Stimulated activated naive CD8-positive, alpha-beta T cell treated with anti-CD3 and anti-CD28 coated beads, Interleukin-15, amount 100 ng/mL, for 72 hours (primary cell): ENCODE data around the gene EIF2B5.
"Not testable (repeated sequence)": the region's sequence is repeated elsewhere in the genome, so short reads cannot be mapped to it uniquely, and the experiment has no call there.

ENCODE experiments used
- ATAC-seq: fragments of 150-1000 bp; cut with Tn5 transposase; 2 replicates; pipeline ENCODE4 v1.10.0; 2021; ENCODE audit warnings: mild to moderate bottlenecking, moderate library complexity
- DNase-seq, 2 donors: peaks; one replicate each; pipeline ENCODE4 v3.0.0; 2021 to 2022
- H3K27ac Mint-ChIP-seq, 2 donors: one replicate each; pipeline ENCODE4 v1.8.0; 2022; ENCODE audit warnings: mild to moderate bottlenecking in 2 of 2, mixed read lengths in 2 of 2, moderate library complexity in 2 of 2
- H3K27me3 Mint-ChIP-seq: one replicate; pipeline ENCODE4 v1.8.0; 2022; ENCODE audit warnings: mixed read lengths
- H3K4me1 Mint-ChIP-seq: one replicate; pipeline ENCODE4 v1.8.0; 2022; ENCODE audit warnings: mild to moderate bottlenecking, mixed read lengths
- H3K4me3 Mint-ChIP-seq, 2 donors: one replicate each; pipeline ENCODE4 v1.8.0; 2022; ENCODE audit warnings: mild to moderate bottlenecking in 2 of 2, mixed read lengths in 2 of 2, moderate library complexity in 1 of 2
- H3K9me3 Mint-ChIP-seq, 2 donors: one replicate each; pipeline ENCODE4 v1.8.0; 2022; ENCODE audit warnings: mixed read lengths in 2 of 2

EIF2B5 gene

GRCh38 chr3:184134746-184135148 is 411 bp upstream of the EIF2B5 start:
- Mint-ChIP-seq H3K27me3 (no peaks in the 10 kb centered on the region), H3K9me3 (no peaks in the 10 kb centered on the region), H3K4me3 (peak overlapping the region; percentile 86 to 98), H3K4me1 (peaks cover 33% of the 10 kb centered on the region), H3K27ac (peak overlapping the region; percentile 97 to 98)
- DNase-seq (no peak), ATAC-seq (peak; percentile 58)

- H3K4me1 Mint-ChIP-seq, result peaks cover 33% of the 10 kb centered on the region
- H3K4me3 Mint-ChIP-seq, result peak overlapping the region; percentile 86 to 98
- H3K27ac Mint-ChIP-seq, result peak overlapping the region; percentile 97 to 98
- H3K27me3 Mint-ChIP-seq, result no peaks in the 10 kb centered on the region
- ATAC-seq (no peak), DNase-seq (no peak)
- no peaks in the 10 kb centered on the region for H3K9me3 Mint-ChIP-seq
Observed at GRCh38 chr3:184135911-184136260, 728 bp downstream of the EIF2B5 start.

GRCh38 chr3:184140436-184140835 is 5.3 kb downstream of the EIF2B5 start:
- ATAC-seq (no peak), DNase-seq (no peak)
- H3K27me3 Mint-ChIP-seq, result no peaks in the 10 kb centered on the region
- H3K27ac Mint-ChIP-seq, result peak overlapping the region in 1 of 2 donors; percentile 61
- no peak overlapping the region for H3K4me3 Mint-ChIP-seq
- H3K4me1 Mint-ChIP-seq, result peaks cover 27% of the 10 kb centered on the region
- no peaks in the 10 kb centered on the region for H3K9me3 Mint-ChIP-seq

- Mint-ChIP-seq H3K4me1 (peaks cover 14% of the 10 kb centered on the region), H3K27me3 (no peaks in the 10 kb centered on the region), H3K27ac (peak overlapping the region in 1 of 2 donors; percentile 13), H3K4me3 (no peak overlapping the region), H3K9me3 (no peaks in the 10 kb centered on the region)
- DNase-seq (no peak), ATAC-seq (no peak)
Observed at GRCh38 chr3:184142199-184142598, 7.0 kb downstream of the EIF2B5 start.

- no peak overlapping the region for H3K4me3 Mint-ChIP-seq
- H3K4me1 Mint-ChIP-seq, result peaks cover 4% of the 10 kb centered on the region
- DNase-seq (no peak), ATAC-seq (peak; percentile 41)
- no peaks in the 10 kb centered on the region for H3K9me3 Mint-ChIP-seq
- H3K27ac Mint-ChIP-seq, result no peak overlapping the region
- H3K27me3 Mint-ChIP-seq, result no peaks in the 10 kb centered on the region
Observed at GRCh38 chr3:184143327-184143726, 8.2 kb downstream of the EIF2B5 start.

- Mint-ChIP-seq H3K27me3 (no peaks in the 10 kb centered on the region), H3K4me1 (peaks cover 4% of the 10 kb centered on the region), H3K27ac (no peak overlapping the region), H3K4me3 (no peak overlapping the region), H3K9me3 (no peaks in the 10 kb centered on the region)
- no peak for ATAC-seq
- no peak for DNase-seq
Observed at GRCh38 chr3:184144505-184144904, 9.3 kb downstream of the EIF2B5 start.

GRCh38 chr3:184145111-184145524 is 10.0 kb downstream of the EIF2B5 start:
- H3K27ac Mint-ChIP-seq, result no peak overlapping the region
- ATAC-seq (peak; percentile 83), DNase-seq (peak; percentile 11 to 32)
- no peaks in the 10 kb centered on the region for H3K27me3 Mint-ChIP-seq
- H3K4me3 Mint-ChIP-seq, result no peak overlapping the region
- no peaks in the 10 kb centered on the region for H3K9me3 Mint-ChIP-seq
- H3K4me1 Mint-ChIP-seq, result peaks cover 4% of the 10 kb centered on the region

- ATAC-seq, result no peak
- H3K9me3 Mint-ChIP-seq, result no peaks in the 10 kb centered on the region
- H3K4me1 Mint-ChIP-seq, result peaks cover 4% of the 10 kb centered on the region
- H3K4me3 Mint-ChIP-seq, result no peak overlapping the region
- no peaks in the 10 kb centered on the region for H3K27me3 Mint-ChIP-seq
- DNase-seq, result no peak
- H3K27ac Mint-ChIP-seq, result no peak overlapping the region
Observed at GRCh38 chr3:184145751-184146270, 10.7 kb downstream of the EIF2B5 start.

GRCh38 chr3:184148076-184148475 is 12.9 kb downstream of the EIF2B5 start:
- ATAC-seq (no peak), DNase-seq (no peak)
- Mint-ChIP-seq H3K4me1 (no peaks in the 10 kb centered on the region), H3K27ac (no peak overlapping the region), H3K9me3 (no peaks in the 10 kb centered on the region), H3K27me3 (no peaks in the 10 kb centered on the region), H3K4me3 (no peak overlapping the region)

- no peak overlapping the region for H3K4me3 Mint-ChIP-seq
- DNase-seq (no peak), ATAC-seq (no peak)
- H3K4me1 Mint-ChIP-seq, result no peaks in the 10 kb centered on the region
- H3K27ac Mint-ChIP-seq, result no peak overlapping the region
- no peaks in the 10 kb centered on the region for H3K27me3 Mint-ChIP-seq
- no peaks in the 10 kb centered on the region for H3K9me3 Mint-ChIP-seq
Observed at GRCh38 chr3:184149123-184149522, 14.0 kb downstream of the EIF2B5 start.

GRCh38 chr3:184149770-184150169 is 14.6 kb downstream of the EIF2B5 start:
- not testable (repeated sequence) for H3K27me3 Mint-ChIP-seq, H3K4me1 Mint-ChIP-seq, ATAC-seq, DNase-seq, H3K4me3 Mint-ChIP-seq, H3K9me3 Mint-ChIP-seq, H3K27ac Mint-ChIP-seq

- peak within 1 kb of the TSS; percentile 95 to 96 for H3K27ac Mint-ChIP-seq
- no peaks in the 10 kb centered on the region for H3K9me3 Mint-ChIP-seq
- ATAC-seq (peak; percentile 80), DNase-seq (peak; percentile 49 to 53)
- peaks cover 22% of the 10 kb centered on the region for H3K4me1 Mint-ChIP-seq
- no peaks in the 10 kb centered on the region for H3K27me3 Mint-ChIP-seq
- peak within 1 kb of the TSS; percentile 90 to 99 for H3K4me3 Mint-ChIP-seq
Observed at GRCh38 chr3:184154885-184155643, 19.9 kb downstream of the EIF2B5 start, which contains the start of gene DVL3. Gene DVL3 (plus strand): TSS chr3:184155377. CDS start chr3:184155636, 259 bp downstream.

GRCh38 chr3:184155644-184156521 is 20.7 kb downstream of the EIF2B5 start:
- peaks cover 30% of the 10 kb centered on the region for H3K4me1 Mint-ChIP-seq
- peak overlapping the region; percentile 90 to 99 for H3K4me3 Mint-ChIP-seq
- no peaks in the 10 kb centered on the region for H3K9me3 Mint-ChIP-seq
- peak overlapping the region; percentile 95 to 96 for H3K27ac Mint-ChIP-seq
- H3K27me3 Mint-ChIP-seq, result no peaks in the 10 kb centered on the region
- ATAC-seq (peak; percentile 71), DNase-seq (peak; percentile 54 to 55)

GRCh38 chr3:184156522-184156955 is 21.4 kb downstream of the EIF2B5 start:
- no peaks in the 10 kb centered on the region for H3K27me3 Mint-ChIP-seq
- H3K9me3 Mint-ChIP-seq, result no peaks in the 10 kb centered on the region
- H3K4me1 Mint-ChIP-seq, result peaks cover 35% of the 10 kb centered on the region
- peak overlapping the region; percentile 90 to 99 for H3K4me3 Mint-ChIP-seq
- DNase-seq (no peak), ATAC-seq (no peak)
- H3K27ac Mint-ChIP-seq, result peak overlapping the region; percentile 77 to 96

- Mint-ChIP-seq H3K9me3 (no peaks in the 10 kb centered on the region), H3K27ac (peak overlapping the region; percentile 34 to 77), H3K4me3 (peak overlapping the region; percentile 90 to 99), H3K27me3 (no peaks in the 10 kb centered on the region), H3K4me1 (peaks cover 37% of the 10 kb centered on the region)
- ATAC-seq (no peak), DNase-seq (no peak)
Observed at GRCh38 chr3:184157206-184157605, 22.0 kb downstream of the EIF2B5 start.

- H3K9me3 Mint-ChIP-seq, result no peaks in the 10 kb centered on the region
Observed at GRCh38 chr3:184158404-184158803, 23.2 kb downstream of the EIF2B5 start.

More at GRCh38 chr3:184158404-184158803, 23.2 kb downstream of the EIF2B5 start:
- Mint-ChIP-seq H3K27ac (no peak overlapping the region), H3K4me1 (peaks cover 37% of the 10 kb centered on the region), H3K27me3 (no peaks in the 10 kb centered on the region), H3K4me3 (no peak overlapping the region)
- no peak for ATAC-seq
- DNase-seq, result no peak
